DND-41 (cell line): Measurements from ENCODE around the gene CCDC178.

ENCODE experiments used
- CTCF ChIP-seq: IDR thresholded peaks from 2 replicates; pipeline ENCODE4 v1.5.1; 2012; ENCODE audit warnings: borderline replicate concordance, low read length, moderate library complexity, mild to moderate bottlenecking; ENCODE audit not compliant: poor library complexity, severe bottlenecking; ENCODE audit errors: extremely low read depth
- EZH2 ChIP-seq: IDR thresholded peaks from 3 replicates; pipeline ENCODE4 v1.6.1; 2012; ENCODE audit warnings: borderline replicate concordance, low read depth, mild to moderate bottlenecking, moderate library complexity, low read length, inconsistent platforms; ENCODE audit not compliant: severe bottlenecking

- TF ChIP-seq CTCF (no peak), EZH2 (no peak)
These were observed 201.2 kb downstream of the CCDC178 start for GRCh38 chr18:33239298-33239697.
